Fibroblast of the aortic adventitia (primary cell): ENCODE measurements around the gene TES. TPM values are rescaled to one million over a fixed set of nuclear protein-coding genes. Genes with fewer than 3 reads are reported as not detected.

Experiments used
- DNase-seq: peaks from one replicate; pipeline ENCODE4 v3.0.0-alpha.2; 2010; ENCODE audit warnings: low read depth
- H3K4me3 ChIP-seq: 2 replicates; pipeline ENCODE4 v1.5.1; 2011; ENCODE audit warnings: low read depth, mild to moderate bottlenecking, control low read depth, low read length, moderate library complexity
- CTCF ChIP-seq: IDR thresholded peaks from 2 replicates; pipeline ENCODE4 v1.5.1; 2011; ENCODE audit warnings: mild to moderate bottlenecking, low read length, control low read depth, inconsistent platforms; ENCODE audit not compliant: insufficient read depth
- total RNA-seq: library from RNA; depleted of rRNA; stranded (reverse); fragments of >200 nt; gene quantifications from 2 replicates; pipeline ENCODE4 v1.2.3, GENCODE V29; 2012; ENCODE audit warnings: low replicate concordance

Gene TES
- total RNA-seq, 1 donor = 61.3 TPM

- DNase-seq = no peak
- no peak for TF ChIP-seq CTCF
- H3K4me3 ChIP-seq = no peak overlapping the region
Measured at GRCh38 chr7:116166156-116166555, 44.2 kb upstream of the TES start.

DNA sequence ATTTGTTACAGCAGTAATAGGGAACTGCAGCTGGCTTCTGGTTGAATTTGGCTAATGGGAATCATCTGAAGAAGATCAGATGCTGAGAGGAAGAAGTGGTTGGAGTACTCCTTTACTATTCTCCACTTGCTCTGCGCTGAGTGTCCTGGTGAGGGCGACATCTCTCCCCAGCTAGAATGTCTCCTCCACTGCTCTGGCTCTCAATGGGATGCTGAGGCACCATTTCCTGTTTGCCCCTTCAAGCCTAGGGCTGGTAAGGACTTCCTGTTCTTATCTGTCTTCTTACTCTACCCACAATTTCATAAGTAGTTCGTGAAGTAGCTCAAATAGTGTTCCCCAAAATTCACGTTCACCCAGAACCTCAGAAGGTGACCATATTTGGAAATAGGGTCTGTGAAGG lies 43.2 kb upstream of the TES start:
- TF ChIP-seq CTCF = no peak
- no peak for DNase-seq
- H3K4me3 ChIP-seq = no peak overlapping the region

- H3K4me3 ChIP-seq = no peak overlapping the region
- no peak for TF ChIP-seq CTCF
- DNase-seq = peak; percentile 42
Measured at GRCh38 chr7:116169060-116169459, 41.3 kb upstream of the TES start.

DNA sequence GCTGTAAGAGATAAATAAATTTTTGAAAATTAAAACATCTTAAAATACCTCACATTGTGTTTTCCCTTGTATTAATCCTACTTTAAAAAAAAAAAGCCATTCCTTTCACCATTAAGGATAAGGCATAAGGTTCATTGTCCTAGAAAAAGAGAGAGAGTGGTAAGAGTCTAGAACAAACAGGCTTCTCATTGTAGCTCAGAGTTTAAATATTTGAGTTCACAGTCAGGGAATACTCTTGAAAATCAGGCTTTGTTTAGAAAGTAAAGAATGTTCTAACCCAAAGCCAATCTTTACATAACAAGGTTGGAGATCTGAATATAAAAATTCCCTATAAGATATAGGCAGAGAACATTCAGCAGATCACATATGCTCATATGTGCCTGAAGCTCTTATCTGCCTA lies 40.2 kb upstream of the TES start:
- no peak for TF ChIP-seq CTCF
- no peak overlapping the region for H3K4me3 ChIP-seq
- DNase-seq = no peak

DNA sequence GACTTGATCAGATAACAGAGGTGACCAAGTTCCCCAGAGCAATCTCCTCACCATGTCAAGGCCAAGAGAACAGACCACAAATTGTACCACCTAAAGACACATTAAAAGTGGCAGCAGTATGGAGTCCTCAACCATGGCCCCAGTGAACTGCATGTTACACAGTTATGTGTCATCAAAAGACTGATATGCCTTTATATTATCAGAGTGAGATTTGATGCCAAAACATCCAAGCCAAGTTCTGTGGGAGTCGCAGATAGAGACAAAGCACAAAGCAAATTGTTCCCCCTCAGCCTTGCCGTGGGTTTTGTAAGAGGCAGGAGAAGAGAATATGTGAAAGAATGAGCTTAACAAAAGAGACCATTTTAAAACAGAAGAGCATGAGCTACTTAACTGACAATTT lies 39.2 kb upstream of the TES start:
- peak; percentile 50 for DNase-seq
- TF ChIP-seq CTCF = no peak
- H3K4me3 ChIP-seq = no peak overlapping the region

- DNase-seq = no peak
- H3K4me3 ChIP-seq = no peak overlapping the region
- no peak for TF ChIP-seq CTCF
Measured at GRCh38 chr7:116172353-116172752, 38.0 kb upstream of the TES start.
